Epithelial cell of proximal tubule (primary cell): ENCODE measurements around the gene MOSMO. TPM values are rescaled to one million over a fixed set of nuclear protein-coding genes. Genes with fewer than 3 reads are reported as not detected.

Experiments used
- DNase-seq: peaks from one replicate; pipeline ENCODE4 v3.0.0-alpha.2; 2011; ENCODE audit warnings: low read depth
- H3K4me3 ChIP-seq: 2 replicates; pipeline ENCODE4 v1.5.1; 2011; ENCODE audit warnings: low read depth, mild to moderate bottlenecking, low read length
- total RNA-seq: library from RNA; depleted of rRNA; stranded (reverse); fragments of >200 nt; gene quantifications from 2 replicates; pipeline ENCODE4 v1.2.3, GENCODE V29; 2015
- TF ChIP-seq, protein P1 (sequence below): conservative IDR thresholded peaks from 2 replicates; pipeline ENCODE4 v1.5.1; 2012; ENCODE audit warnings: low read depth, mild to moderate bottlenecking, low read length

MOSMO gene
- total RNA-seq, 1 donor from 2014 or later: 2.4 TPM

DNA sequence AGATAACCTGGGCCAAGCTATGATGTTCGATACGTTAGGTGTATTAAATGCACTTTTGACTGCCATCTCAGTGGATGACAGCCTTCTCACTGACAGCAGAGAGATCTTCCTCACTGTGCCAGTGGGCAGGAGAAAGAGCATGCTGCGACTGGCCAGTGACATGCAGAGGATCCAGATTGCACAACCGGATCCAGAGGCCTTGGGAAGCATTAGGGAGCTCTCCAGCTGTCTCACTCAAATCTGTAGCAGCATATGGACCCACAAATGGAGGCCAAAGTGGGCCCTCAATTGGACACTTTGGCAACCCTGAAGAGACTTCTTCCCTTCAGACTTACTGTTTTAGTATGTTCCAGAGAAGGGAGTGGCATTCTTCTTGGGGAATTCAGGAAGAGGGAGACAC, 27.9 kb upstream of the MOSMO start:
- TF ChIP-seq, protein P1, sequence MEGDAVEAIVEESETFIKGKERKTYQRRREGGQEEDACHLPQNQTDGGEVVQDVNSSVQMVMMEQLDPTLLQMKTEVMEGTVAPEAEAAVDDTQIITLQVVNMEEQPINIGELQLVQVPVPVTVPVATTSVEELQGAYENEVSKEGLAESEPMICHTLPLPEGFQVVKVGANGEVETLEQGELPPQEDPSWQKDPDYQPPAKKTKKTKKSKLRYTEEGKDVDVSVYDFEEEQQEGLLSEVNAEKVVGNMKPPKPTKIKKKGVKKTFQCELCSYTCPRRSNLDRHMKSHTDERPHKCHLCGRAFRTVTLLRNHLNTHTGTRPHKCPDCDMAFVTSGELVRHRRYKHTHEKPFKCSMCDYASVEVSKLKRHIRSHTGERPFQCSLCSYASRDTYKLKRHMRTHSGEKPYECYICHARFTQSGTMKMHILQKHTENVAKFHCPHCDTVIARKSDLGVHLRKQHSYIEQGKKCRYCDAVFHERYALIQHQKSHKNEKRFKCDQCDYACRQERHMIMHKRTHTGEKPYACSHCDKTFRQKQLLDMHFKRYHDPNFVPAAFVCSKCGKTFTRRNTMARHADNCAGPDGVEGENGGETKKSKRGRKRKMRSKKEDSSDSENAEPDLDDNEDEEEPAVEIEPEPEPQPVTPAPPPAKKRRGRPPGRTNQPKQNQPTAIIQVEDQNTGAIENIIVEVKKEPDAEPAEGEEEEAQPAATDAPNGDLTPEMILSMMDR: no peak
- no peak overlapping the region for H3K4me3 ChIP-seq
- no peak for DNase-seq

DNA sequence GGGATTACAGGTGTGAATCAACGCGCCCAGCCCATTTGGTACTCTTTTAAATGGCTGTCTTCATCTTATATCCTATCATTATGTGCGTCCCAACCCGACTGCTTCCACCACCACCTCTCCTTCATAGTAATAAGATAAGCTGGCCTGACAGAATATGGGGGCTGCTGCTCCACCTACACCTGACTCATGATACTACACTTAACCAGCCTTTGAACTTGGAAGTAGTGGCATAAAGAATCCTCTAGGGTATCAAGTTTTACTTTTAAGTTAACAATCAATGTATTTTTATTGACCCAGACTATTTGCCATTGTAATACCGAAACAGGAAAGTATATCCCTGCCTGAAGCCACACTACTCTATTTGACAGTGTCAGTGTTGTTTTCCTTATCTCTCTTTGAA, 25.8 kb upstream of the MOSMO start:
- no peak overlapping the region for H3K4me3 ChIP-seq
- DNase-seq: no peak
- TF ChIP-seq, protein P1: no peak

DNA sequence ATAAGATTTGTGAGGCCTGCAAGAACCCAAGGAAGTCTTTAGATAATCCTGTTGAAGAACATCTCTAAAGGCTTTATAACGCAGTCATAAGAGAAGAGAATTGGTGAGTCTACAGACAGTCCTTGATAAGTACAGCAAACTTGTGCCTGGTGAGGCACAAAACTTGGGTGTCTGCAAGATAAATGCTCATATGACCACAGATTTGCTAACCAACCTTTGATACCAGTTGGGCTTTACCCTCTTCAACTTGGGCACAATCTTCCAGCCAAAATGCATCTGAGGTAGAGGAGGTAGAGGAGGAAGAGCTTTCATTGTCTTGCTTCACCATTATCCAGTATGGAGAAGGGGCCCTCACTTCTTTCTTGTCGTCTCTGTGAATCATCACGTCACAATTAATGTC, 23.8 kb upstream of the MOSMO start:
- TF ChIP-seq, protein P1: no peak
- no peak for DNase-seq
- H3K4me3 ChIP-seq: no peak overlapping the region

DNA sequence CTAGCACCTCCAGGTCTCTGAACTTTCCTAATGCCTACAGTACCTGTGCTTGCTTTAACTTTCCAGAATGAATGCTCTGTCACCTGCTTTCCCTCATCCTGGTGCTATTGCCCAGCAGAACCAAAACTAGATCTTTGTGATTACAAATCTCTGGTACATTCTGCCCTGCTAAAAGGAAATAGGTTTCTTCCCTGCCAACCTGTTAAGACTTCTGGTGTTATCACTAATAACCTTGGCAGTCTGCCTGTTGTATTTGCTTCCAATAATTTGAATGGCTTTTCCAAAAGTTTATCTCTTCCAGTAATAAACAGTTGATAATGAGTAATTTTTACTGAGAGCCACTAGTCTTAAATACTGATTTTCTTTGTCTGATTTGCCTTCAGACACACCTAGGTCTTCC, 22.4 kb upstream of the MOSMO start:
- DNase-seq: no peak
- TF ChIP-seq, protein P1: no peak
- no peak overlapping the region for H3K4me3 ChIP-seq

DNA sequence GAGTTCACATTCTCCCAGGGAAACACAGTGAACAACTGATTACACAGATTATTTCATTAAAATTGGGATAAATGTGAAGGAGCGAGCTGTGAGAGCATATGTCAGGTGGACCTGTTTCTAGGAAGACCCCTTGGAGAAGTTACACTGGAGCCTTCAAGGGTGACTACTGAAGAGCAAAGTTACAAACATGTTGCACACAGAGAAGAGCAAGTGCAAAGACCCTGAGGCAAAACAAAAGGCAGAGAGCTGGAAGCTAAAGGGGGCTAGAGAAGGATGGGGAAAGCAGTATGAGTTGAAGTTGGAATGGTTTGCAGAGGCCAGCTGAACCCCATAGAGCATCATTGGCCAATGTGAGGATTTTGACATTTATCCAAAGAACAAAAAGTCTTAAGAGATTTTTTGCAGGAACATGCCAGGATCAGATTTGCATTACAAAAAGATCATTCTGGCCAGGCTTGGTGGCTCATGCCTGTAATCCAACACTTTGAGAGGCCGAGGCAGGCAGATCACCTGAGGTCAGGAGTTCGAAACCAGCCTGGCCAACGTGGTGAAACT, 21.1 kb upstream of the MOSMO start:
- TF ChIP-seq, protein P1: no peak
- H3K4me3 ChIP-seq: no peak overlapping the region
- DNase-seq: no peak

DNA sequence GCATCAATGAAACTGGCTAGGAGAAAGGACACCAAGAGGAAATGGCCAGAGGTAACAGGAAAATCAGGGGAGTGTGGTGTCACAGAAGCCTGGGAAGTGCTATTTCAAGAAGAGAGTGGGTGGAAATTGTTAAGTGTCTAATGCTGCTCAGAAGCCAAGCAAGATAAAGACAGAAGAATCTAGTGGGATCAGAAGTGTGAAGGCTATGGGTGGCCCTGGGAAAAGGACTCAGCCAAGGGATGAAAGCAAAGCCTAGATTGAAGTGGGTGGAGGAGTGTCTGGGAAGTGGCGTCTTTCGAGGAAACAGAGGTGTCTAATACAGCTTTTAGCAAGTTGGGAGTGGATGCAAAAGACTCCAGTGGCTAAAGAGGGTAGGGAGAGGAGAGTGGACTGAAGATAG, 20.4 kb upstream of the MOSMO start:
- no peak overlapping the region for H3K4me3 ChIP-seq
- no peak for DNase-seq
- TF ChIP-seq, protein P1: no peak

DNA sequence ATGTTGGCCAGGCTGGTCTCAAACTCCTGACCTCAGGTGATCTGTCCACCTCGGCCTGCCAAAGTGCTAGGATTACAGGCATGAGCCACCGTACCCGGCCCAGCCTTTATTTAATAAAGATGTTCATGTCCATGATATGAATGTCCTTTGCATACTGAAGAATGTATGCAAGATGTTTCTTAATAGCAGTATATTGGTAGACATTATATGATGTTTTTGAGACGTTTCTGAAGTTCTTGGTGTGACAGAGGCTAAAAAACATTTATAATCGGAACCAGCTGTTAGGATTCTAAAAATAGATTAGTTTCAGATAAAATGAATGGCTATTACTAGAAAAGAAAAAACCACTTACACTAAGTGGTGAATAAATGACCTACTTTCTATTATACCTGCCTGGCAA, 18.8 kb upstream of the MOSMO start:
- H3K4me3 ChIP-seq: no peak overlapping the region
- no peak for DNase-seq
- TF ChIP-seq, protein P1: no peak
